IMR-90 (cell line): Measurements from ENCODE around the gene RAB27A. TPM values are rescaled to one million over a fixed set of nuclear protein-coding genes. Genes with fewer than 3 reads are reported as not detected.
"Not testable (repeated sequence)": the region's sequence is repeated elsewhere in the genome, so short reads cannot be mapped to it uniquely, and the experiment has no call there.

Experiments
- ATAC-seq: fragments of 200-7000 bp; cut with Tn5 transposase; 2 replicates; pipeline ENCODE4 v1.9.1; 2020; ENCODE audit warnings: low read depth, mild to moderate bottlenecking, moderate library complexity
- BruUV-seq: library from RNA; stranded (reverse); fragments of 400-500 nt; replicated peaks from 2 replicates; lab custom pipeline; 2021; lab: Mats Ljungman, UMichigan
- CTCF ChIA-PET: fragments of 300-600 bp; formaldehyde crosslinking; extraction: SDS; loops from one replicate; lab custom pipeline; 2021; ENCODE audit warnings: antibody characterized with exemption; lab: Yijun Ruan, JAX
- POLR2A ChIA-PET: fragments of 300-600 bp; sonication (Branson Sonifier 250); formaldehyde crosslinking; loops from one replicate; lab custom pipeline; 2022; ENCODE audit warnings: antibody characterized with exemption; ENCODE audit not compliant: unreplicated experiment; lab: Charles Lee
- DNase-seq: peaks from one replicate; pipeline ENCODE4 v3.0.0; 2013
- H2AFZ ChIP-seq: replicated peaks from 2 replicates; pipeline ENCODE3; 2013; ENCODE audit warnings: low read length, mild to moderate bottlenecking; ENCODE audit not compliant: poor library complexity
- H2AK5ac ChIP-seq: 2 replicates; pipeline ENCODE4 v1.6.1; 2013; ENCODE audit warnings: low read depth, low read length, inconsistent platforms
- H2AK9ac ChIP-seq: replicated peaks from 2 replicates; pipeline ENCODE3; 2013; ENCODE audit warnings: mild to moderate bottlenecking, low read depth, low read length, moderate library complexity; ENCODE audit not compliant: poor library complexity
- H2BK120ac ChIP-seq: 2 replicates; pipeline ENCODE4 v1.6.1; 2013; ENCODE audit warnings: low read depth, low read length, inconsistent platforms
- H2BK15ac ChIP-seq: 3 replicates; pipeline ENCODE4 v1.6.1; 2013; ENCODE audit warnings: low read depth, low read length, inconsistent platforms
- H2BK20ac ChIP-seq: 2 replicates; pipeline ENCODE4 v1.6.1; 2013; ENCODE audit warnings: low read depth, mild to moderate bottlenecking, inconsistent platforms, low read length, moderate library complexity
- H2BK5ac ChIP-seq: 2 replicates; pipeline ENCODE4 v1.6.1; 2013; ENCODE audit warnings: mild to moderate bottlenecking, low read depth, low read length, inconsistent platforms; ENCODE audit not compliant: poor library complexity, severe bottlenecking
- H3K14ac ChIP-seq: replicated peaks from 2 replicates; pipeline ENCODE4 v1.6.1; 2013; ENCODE audit warnings: low read depth, low read length, inconsistent platforms
- H3K18ac ChIP-seq: 2 replicates; pipeline ENCODE4 v1.6.1; 2013; ENCODE audit warnings: low read depth, low read length, control low read depth
- H3K23ac ChIP-seq: 2 replicates; pipeline ENCODE4 v1.6.1; 2013; ENCODE audit warnings: low read depth, low read length, inconsistent platforms
- H3K27ac ChIP-seq: 2 replicates; pipeline ENCODE4 v1.5.1; 2013; ENCODE audit warnings: mild to moderate bottlenecking, control low read depth, low read length; ENCODE audit not compliant: insufficient read depth
- H3K27me3 ChIP-seq: 2 replicates; pipeline ENCODE4 v1.6.1; 2013; ENCODE audit warnings: low read length; ENCODE audit not compliant: control insufficient read depth, insufficient read depth
- H3K36me3 ChIP-seq: 2 replicates; pipeline ENCODE4 v1.6.1; 2013; ENCODE audit warnings: low read length, mixed read lengths; ENCODE audit not compliant: control insufficient read depth, insufficient read depth
- H3K4ac ChIP-seq: 2 replicates; pipeline ENCODE4 v1.6.1; 2013; ENCODE audit warnings: low read depth, low read length, inconsistent platforms
- H3K4me1 ChIP-seq: 2 replicates; pipeline ENCODE4 v1.6.1; 2013; ENCODE audit warnings: low read length, mixed read lengths; ENCODE audit not compliant: control insufficient read depth, insufficient read depth
- H3K4me2 ChIP-seq: 2 replicates; pipeline ENCODE4 v1.6.1; 2013; ENCODE audit warnings: low read depth, mild to moderate bottlenecking, control low read depth, low read length, moderate library complexity
- H3K4me3 ChIP-seq: 2 replicates; pipeline ENCODE4 v1.5.1; 2013; ENCODE audit warnings: low read depth, mild to moderate bottlenecking, control low read depth, low read length, moderate library complexity; ENCODE audit not compliant: insufficient read depth
- H3K56ac ChIP-seq: 2 replicates; pipeline ENCODE4 v1.6.1; 2013; ENCODE audit warnings: low read length, inconsistent platforms; ENCODE audit not compliant: insufficient read depth; ENCODE audit errors: extremely low read depth
- H3K79me1 ChIP-seq, 2 experiments: 2 replicates each; pipeline ENCODE4 v1.6.1; 2013; ENCODE audit warnings: low read length in 2 of 2, inconsistent platforms in 1 of 2, low read depth in 1 of 2
- H3K9ac ChIP-seq: 2 replicates; pipeline ENCODE4 v1.6.1; 2013; ENCODE audit warnings: low read depth, low read length, control low read depth
- H3K9me1 ChIP-seq: 2 replicates; pipeline ENCODE4 v1.6.1; 2013; ENCODE audit warnings: low read length, inconsistent platforms; ENCODE audit not compliant: insufficient read depth
- H3K9me3 ChIP-seq: 2 replicates; pipeline ENCODE4 v1.6.1; 2013; ENCODE audit warnings: low read length; ENCODE audit not compliant: control insufficient read depth, insufficient read depth
- H4K20me1 ChIP-seq: 2 replicates; pipeline ENCODE4 v1.6.1; 2013; ENCODE audit warnings: low read length, inconsistent platforms; ENCODE audit not compliant: insufficient read depth
- H4K5ac ChIP-seq: 2 replicates; pipeline ENCODE4 v1.6.1; 2013; ENCODE audit warnings: mild to moderate bottlenecking, low read depth, low read length, control low read depth
- H4K8ac ChIP-seq, 2 experiments: 2 replicates each; pipeline ENCODE4 v1.6.1; 2013; ENCODE audit warnings: low read depth in 2 of 2, low read length in 2 of 2, control low read depth in 1 of 2, inconsistent platforms in 1 of 2
- H4K91ac ChIP-seq: 2 replicates; pipeline ENCODE4 v1.6.1; 2013; ENCODE audit warnings: low read depth, low read length, inconsistent platforms; ENCODE audit not compliant: insufficient read depth
- CEBPB ChIP-seq: IDR thresholded peaks from 2 replicates; pipeline ENCODE4 v1.6.1; 2012; ENCODE audit warnings: low read depth, low read length, improper control_type of control experiment
- CHD1 ChIP-seq: IDR thresholded peaks from 2 replicates; pipeline ENCODE4 v1.6.1; 2012; ENCODE audit warnings: low read depth, low read length, improper control_type of control experiment
- FOS ChIP-seq: fragments of 150-350 bp; IDR thresholded peaks from 2 replicates; pipeline ENCODE4 v1.6.1; 2016; ENCODE audit warnings: low read depth, low read length
- WGBS, 2 experiments: methylation state at CpG; one replicate each; pipeline versions ENCODE4 v1.1.5 to v1.1.7; 2013; ENCODE audit warnings: missing lambda C conversion rate in 2 of 2; ENCODE audit not compliant: insufficient read length in 1 of 2; ENCODE audit errors: extremely low coverage in 2 of 2; 5-methylcytosine and 5-hydroxymethylcytosine counted together
- dilution Hi-C: fragments of 300-500 bp; cut with HindIII; formaldehyde crosslinking; loops from one replicate; pipeline ENCODE4 v1.14.3; 2018; ENCODE audit warnings: low sequenced_read_pairs; ENCODE audit not compliant: unreplicated experiment
- in situ Hi-C: fragments of 300-500 bp; cut with MboI; formaldehyde crosslinking; loops from 3 replicates; pipeline ENCODE4 v1.14.3; 2019; ENCODE audit warnings: low sequenced_read_pairs, inconsistent platforms, mixed read lengths
- intact Hi-C: fragments of 100-400 bp; cut with micrococcal nuclease; formaldehyde crosslinking; loops from 2 replicates; pipeline ENCODE4 v1.10.0; 2022
- polyA plus RNA-seq, 3 experiments: library from polyadenylated mRNA; depleted of rRNA; stranded (reverse); fragments of >200 nt; gene quantifications; 2 replicates each; pipeline ENCODE4 v1.2.3, GENCODE V29; 2012; ENCODE audit warnings: low replicate concordance in 1 of 3
- total RNA-seq: library from RNA; depleted of rRNA; stranded (reverse); fragments of >200 nt; gene quantifications from 2 replicates; pipeline ENCODE4 v1.2.3, GENCODE V29; 2012

RAB27A gene
- total and polyA plus RNA-seq, 2 of the 4 experiments (the other 2 are of a cell fraction): 4.8 to 13.7 TPM

GRCh38 chr15:55253580-55253979 lies 36.0 kb downstream of the RAB27A start:
- H2BK5ac ChIP-seq: peak overlapping the region; percentile 90
- in situ Hi-C loops (no loop called here), intact Hi-C loops (no loop called here), dilution Hi-C loops (no loop called here)
- H3K56ac ChIP-seq: peak overlapping the region; percentile 38; the same call in 1 of the 2 replicates
- peak overlapping the region; percentile 91 for H4K5ac ChIP-seq
- peak overlapping the region; percentile 83; the same call in 1 of the 2 replicates for H2AK5ac ChIP-seq
- H2AFZ ChIP-seq: peak overlapping the region; percentile 71
- H3K9me3 ChIP-seq: no peaks in the 10 kb centered on the region
- no peaks in the 10 kb centered on the region for H4K20me1 ChIP-seq
- POLR2A ChIA-PET: no interaction called here
- peak overlapping the region; percentile 77 for H3K4me2 ChIP-seq
- H3K4ac ChIP-seq: peak overlapping the region; percentile 74
- TF ChIP-seq CHD1: no peak
- peak; percentile 81 for TF ChIP-seq FOS
- peak; percentile 61 for TF ChIP-seq CEBPB
- H3K23ac ChIP-seq: no peak overlapping the region; the same call in 1 of the 2 replicates
- ATAC-seq (peak; percentile 74), DNase-seq (peak; percentile 89)
- H2BK20ac ChIP-seq: peak overlapping the region; percentile 90
- peak overlapping the region; percentile 67 for H2AK9ac ChIP-seq
- peaks cover 7% of the 10 kb centered on the region for H3K9me1 ChIP-seq
- no TSS peak for BruUV-seq
- peak overlapping the region; percentile 90 for H4K91ac ChIP-seq
- H3K18ac ChIP-seq: peak overlapping the region; percentile 91
- CTCF ChIA-PET: no interaction called here
- peak overlapping the region; percentile 42; the same call in 1 of the 2 replicates for H3K9ac ChIP-seq
- H2BK15ac ChIP-seq: peak overlapping the region; percentile 95; the same call in 1 of the 3 replicates
- H3K4me1 ChIP-seq: peaks cover 33% of the 10 kb centered on the region
- H3K79me1 ChIP-seq: peaks cover 25 to 33% of the 10 kb centered on the region in 2 experiments
- WGBS, 2 experiments: 0% methylated on average over 1 of the region's 3 CpGs; no CpG with 5 or more reads in 1 of the 2 experiments
- peak overlapping the region; percentile 53 to 88; a peak in 3 of 4 replicates for H4K8ac ChIP-seq
- no peaks in the 10 kb centered on the region for H3K36me3 ChIP-seq
- H2BK120ac ChIP-seq: peak overlapping the region; percentile 83
- no peak overlapping the region for H3K4me3 ChIP-seq
- no peaks in the 10 kb centered on the region for H3K27me3 ChIP-seq
- peak overlapping the region; percentile 99 for H3K27ac ChIP-seq
- H3K14ac ChIP-seq: peak overlapping the region; percentile 84; the same call in 1 of the 2 replicates

GRCh38 chr15:55252201-55252600 lies 37.4 kb downstream of the RAB27A start:
- H3K27ac ChIP-seq, H3K36me3 ChIP-seq, BruUV-seq, H3K9ac ChIP-seq, H2BK120ac ChIP-seq, DNase-seq, H3K4me3 ChIP-seq, H4K5ac ChIP-seq, H3K4me2 ChIP-seq, H3K23ac ChIP-seq, H4K91ac ChIP-seq, CTCF ChIA-PET, H2AK9ac ChIP-seq, H2BK5ac ChIP-seq, dilution Hi-C loops, in situ Hi-C loops, H3K14ac ChIP-seq, H3K56ac ChIP-seq, H2AFZ ChIP-seq, H4K8ac ChIP-seq, intact Hi-C loops, H4K20me1 ChIP-seq, H3K9me3 ChIP-seq, H3K4ac ChIP-seq, H3K9me1 ChIP-seq, H3K27me3 ChIP-seq, POLR2A ChIA-PET, ATAC-seq, H3K18ac ChIP-seq: not testable (repeated sequence)
- peaks cover 33% of the 10 kb centered on the region for H3K4me1 ChIP-seq
- H2BK20ac ChIP-seq: peak overlapping the region; percentile 57; the same call in 1 of the 2 replicates
- peak overlapping the region; percentile 40; the same call in 1 of the 3 replicates for H2BK15ac ChIP-seq
- H3K79me1 ChIP-seq: peaks cover 25 to 33% of the 10 kb centered on the region in 2 experiments
- no CpG with 5 or more reads among the region's 8 CpGs for WGBS, 2 experiments
- 0 out of 2 replicates have a peak overlapping the region, but pooled peaks have one; percentile 26 for H2AK5ac ChIP-seq
